GM13977 (cell line): ENCODE measurements around the gene S1PR2.

ENCODE experiments used
- DNase-seq: peaks from one replicate; pipeline ENCODE4 v3.0.0; 2012; ENCODE audit warnings: low spot score
- in situ Hi-C: fragments of 300-500 bp; cut with MboI; formaldehyde crosslinking; loops from one replicate; pipeline ENCODE4 v1.12.0; 2022; ENCODE audit warnings: low sequenced_read_pairs, low pct_unique_long_range_greater_than_20kb, mixed read lengths, inconsistent platforms; ENCODE audit not compliant: unreplicated experiment
- TF ChIP-seq, protein P1 (sequence below): IDR thresholded peaks from 2 replicates; pipeline ENCODE4 v1.5.1; 2012; ENCODE audit warnings: mild to moderate bottlenecking, control low read depth; ENCODE audit not compliant: insufficient read depth; ENCODE audit errors: extremely low read depth, missing control alignments

The S1PR2 gene

DNA sequence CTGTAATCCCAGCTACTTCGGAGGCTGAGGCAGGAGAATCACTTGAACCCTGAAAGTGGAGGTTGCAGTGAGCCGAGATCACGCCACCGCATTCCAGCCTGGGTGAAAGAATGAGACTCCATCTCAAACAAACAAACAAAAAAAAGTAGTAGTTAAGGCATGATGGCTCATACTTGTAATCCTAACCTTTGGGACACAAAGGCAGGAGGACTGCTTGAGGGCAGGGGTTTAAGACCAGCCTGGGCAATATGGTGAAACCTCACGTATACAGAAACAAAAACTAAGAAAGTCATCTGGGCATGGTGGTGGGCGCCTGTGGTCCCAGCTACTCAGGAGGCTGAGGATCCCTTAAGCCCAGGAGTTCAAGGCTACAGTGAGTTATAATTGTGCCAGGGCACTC lies 38.2 kb downstream of the S1PR2 start:
- TF ChIP-seq, protein P1, sequence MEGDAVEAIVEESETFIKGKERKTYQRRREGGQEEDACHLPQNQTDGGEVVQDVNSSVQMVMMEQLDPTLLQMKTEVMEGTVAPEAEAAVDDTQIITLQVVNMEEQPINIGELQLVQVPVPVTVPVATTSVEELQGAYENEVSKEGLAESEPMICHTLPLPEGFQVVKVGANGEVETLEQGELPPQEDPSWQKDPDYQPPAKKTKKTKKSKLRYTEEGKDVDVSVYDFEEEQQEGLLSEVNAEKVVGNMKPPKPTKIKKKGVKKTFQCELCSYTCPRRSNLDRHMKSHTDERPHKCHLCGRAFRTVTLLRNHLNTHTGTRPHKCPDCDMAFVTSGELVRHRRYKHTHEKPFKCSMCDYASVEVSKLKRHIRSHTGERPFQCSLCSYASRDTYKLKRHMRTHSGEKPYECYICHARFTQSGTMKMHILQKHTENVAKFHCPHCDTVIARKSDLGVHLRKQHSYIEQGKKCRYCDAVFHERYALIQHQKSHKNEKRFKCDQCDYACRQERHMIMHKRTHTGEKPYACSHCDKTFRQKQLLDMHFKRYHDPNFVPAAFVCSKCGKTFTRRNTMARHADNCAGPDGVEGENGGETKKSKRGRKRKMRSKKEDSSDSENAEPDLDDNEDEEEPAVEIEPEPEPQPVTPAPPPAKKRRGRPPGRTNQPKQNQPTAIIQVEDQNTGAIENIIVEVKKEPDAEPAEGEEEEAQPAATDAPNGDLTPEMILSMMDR: no peak
- in situ Hi-C loops: no loop called here
- DNase-seq: no peak

DNA sequence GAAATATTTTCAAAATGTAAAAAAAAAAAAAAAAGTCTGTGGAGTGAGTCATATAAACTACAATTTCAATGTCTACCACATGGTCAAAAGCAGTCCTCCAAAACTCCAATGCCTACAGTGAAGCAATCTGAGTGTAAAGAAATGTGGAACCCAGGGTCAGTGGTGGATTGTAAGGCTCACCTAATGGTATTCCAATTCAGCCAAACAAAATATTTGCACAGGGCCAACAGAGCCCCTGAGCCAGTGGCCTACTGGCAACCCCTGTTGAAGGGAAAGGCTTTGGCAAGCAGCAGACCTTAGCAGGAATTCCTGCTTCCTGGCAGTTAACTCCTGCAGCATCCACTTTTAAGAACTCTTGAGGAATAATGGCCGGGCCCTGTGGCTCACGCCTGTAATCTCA lies 39.8 kb downstream of the S1PR2 start:
- in situ Hi-C loops: no loop called here
- no peak for DNase-seq
- TF ChIP-seq, protein P1: no peak

DNA sequence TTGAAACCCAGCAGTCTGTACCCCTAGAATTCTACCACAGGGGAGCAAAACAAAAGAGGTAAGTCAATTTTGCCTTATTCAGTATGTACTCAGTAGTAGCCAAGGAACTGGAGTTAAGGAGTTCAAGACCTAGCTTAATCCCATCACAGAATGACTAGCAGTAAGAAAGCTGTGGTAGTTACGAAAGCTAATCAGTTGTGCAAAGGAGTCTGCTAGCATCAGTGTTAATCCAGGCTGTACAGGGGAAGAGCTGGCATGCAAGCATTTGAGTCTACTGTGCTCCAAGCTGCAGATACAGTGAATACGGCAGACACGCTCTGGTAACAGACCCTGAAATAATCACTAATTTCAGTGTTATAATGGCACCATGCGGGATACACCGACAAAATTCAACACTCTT lies 41.1 kb downstream of the S1PR2 start:
- no peak for DNase-seq
- in situ Hi-C loops: no loop called here
- TF ChIP-seq, protein P1: no peak

DNA sequence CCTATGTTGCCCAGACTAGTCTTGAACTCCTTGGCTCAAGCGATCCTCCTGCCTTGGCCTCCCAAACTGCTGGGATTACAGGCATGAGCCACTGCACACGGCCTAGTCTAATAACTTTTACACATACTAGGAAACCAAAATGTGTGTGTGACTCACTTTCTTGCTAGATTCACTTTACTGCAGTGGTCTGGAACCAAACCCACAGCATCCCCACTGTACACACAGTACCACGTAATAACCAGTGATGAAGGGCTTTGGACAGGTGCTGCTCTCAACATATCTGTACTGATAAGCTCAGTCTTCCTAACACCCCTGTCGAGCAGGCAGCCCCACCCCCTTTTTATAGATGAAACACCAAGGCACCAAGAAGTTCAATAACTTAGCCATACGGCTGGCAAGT lies 41.5 kb downstream of the S1PR2 start:
- DNase-seq: no peak
- in situ Hi-C loops: no loop called here
- TF ChIP-seq, protein P1: no peak

DNA sequence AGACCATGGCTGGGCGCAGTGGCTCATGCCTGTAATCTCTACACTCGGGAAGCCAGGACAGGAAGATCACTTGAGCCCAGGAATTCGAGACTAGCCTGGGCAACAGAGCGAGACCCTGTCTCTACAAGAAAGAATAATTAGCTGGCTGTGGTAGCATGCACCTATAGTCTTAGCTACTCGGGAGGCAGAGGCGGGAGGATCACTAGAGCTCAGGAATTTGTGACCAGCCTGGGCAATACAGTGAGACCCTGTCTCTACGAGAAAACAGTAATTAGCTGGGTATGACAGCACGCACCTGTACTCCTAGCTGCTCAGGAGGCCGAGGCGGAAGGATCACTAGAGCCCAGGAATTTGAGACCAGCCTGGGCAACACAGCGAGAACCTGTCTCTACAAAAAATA lies 43.8 kb downstream of the S1PR2 start:
- TF ChIP-seq, protein P1: no peak
- DNase-seq: no peak
- in situ Hi-C loops: no loop called here

DNA sequence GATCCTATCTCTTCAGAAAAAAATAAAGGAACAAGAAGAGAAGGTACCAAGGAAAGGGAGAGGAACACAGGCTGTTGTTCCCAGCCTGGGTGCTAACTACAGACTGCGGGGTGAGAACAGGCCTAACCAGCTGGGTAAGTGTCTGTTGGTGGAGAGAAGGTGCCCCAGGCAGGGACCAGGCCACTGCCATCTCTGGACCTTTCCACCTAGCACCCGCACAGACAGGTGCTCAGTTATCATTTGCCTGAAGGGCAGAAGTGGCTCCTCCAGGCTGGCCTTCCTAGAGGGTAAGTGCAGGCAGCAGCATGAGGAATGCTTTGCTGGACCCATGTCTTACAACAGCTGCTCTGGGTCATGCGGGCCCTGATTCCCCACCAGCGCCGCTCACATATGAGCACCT lies 46.5 kb downstream of the S1PR2 start:
- no peak for DNase-seq
- in situ Hi-C loops: no loop called here
- TF ChIP-seq, protein P1: no peak

DNA sequence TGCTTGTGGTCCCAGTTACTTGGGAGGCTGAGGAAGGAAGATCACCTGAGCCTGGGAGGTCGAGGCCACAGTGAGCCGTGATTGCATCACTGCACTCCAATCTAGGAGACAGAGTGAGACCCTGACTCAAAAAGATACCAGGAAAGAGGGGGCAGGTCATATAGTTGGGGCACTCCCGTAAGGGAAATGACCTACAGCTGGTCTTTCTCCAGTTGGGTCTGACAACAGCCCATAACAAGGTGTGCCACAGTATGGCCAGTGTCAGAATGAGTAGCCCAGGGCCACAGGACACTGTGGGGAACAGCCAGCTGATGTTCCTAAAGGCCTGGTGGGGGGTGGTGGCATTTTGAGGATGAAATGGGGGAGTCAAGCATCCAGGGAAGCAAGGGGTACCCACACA lies 47.2 kb downstream of the S1PR2 start:
- TF ChIP-seq, protein P1: no peak
- in situ Hi-C loops: no loop called here
- no peak for DNase-seq
